Measurements from ENCODE around the gene CCDC149.

DNA sequence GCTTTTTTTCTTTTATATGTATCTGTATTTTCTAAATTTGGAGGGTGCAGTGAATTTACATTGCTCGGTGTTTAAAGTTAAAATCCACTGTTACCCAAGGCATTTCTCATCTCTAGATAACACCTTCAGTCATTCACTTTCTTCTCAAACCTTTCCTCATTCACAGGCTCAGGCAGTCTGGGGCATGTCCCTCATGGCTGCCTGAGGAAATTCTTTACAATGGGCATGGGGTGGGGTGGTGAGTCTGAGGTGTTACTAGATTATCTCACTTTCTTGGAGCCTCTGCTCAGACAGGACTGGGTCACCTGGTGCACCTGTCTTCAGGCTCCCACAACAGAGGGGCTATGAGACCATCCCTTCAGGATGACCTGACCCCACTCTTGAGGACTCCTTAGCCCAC lies 17.4 kb downstream of the CCDC149 start:
- TF ChIP-seq, protein P1, sequence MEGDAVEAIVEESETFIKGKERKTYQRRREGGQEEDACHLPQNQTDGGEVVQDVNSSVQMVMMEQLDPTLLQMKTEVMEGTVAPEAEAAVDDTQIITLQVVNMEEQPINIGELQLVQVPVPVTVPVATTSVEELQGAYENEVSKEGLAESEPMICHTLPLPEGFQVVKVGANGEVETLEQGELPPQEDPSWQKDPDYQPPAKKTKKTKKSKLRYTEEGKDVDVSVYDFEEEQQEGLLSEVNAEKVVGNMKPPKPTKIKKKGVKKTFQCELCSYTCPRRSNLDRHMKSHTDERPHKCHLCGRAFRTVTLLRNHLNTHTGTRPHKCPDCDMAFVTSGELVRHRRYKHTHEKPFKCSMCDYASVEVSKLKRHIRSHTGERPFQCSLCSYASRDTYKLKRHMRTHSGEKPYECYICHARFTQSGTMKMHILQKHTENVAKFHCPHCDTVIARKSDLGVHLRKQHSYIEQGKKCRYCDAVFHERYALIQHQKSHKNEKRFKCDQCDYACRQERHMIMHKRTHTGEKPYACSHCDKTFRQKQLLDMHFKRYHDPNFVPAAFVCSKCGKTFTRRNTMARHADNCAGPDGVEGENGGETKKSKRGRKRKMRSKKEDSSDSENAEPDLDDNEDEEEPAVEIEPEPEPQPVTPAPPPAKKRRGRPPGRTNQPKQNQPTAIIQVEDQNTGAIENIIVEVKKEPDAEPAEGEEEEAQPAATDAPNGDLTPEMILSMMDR (IDR thresholded peaks at IDR 0.05) = no peak
- TF ChIP-seq POLR2A (IDR thresholded peaks at IDR 0.05) (no peak), EP300 (IDR thresholded peaks at IDR 0.05; ENCODE audit: low read depth) (no peak), POLR2AphosphoS5 (IDR thresholded peaks at IDR 0.05) (no peak)

Measured in transverse colon (tissue), 4 donors.